Trophoblast cell (in vitro differentiated cells and primary cell): ENCODE data around the gene HES5.

Source experiments
- DNase-seq, 2 donors: peaks; one replicate each; pipeline ENCODE4 v3.0.0-alpha.2; 2016
- H2AFZ ChIP-seq: 2 replicates; pipeline ENCODE4 v1.6.1; 2013; ENCODE audit warnings: low read length, moderate library complexity, mild to moderate bottlenecking; ENCODE audit not compliant: insufficient read depth, poor library complexity
- H2AK5ac ChIP-seq: 2 replicates; pipeline ENCODE4 v1.6.1; 2013; ENCODE audit warnings: mild to moderate bottlenecking, low read length
- H2BK120ac ChIP-seq: 2 replicates; pipeline ENCODE4 v1.6.1; 2013; ENCODE audit warnings: low read length, mild to moderate bottlenecking, moderate library complexity; ENCODE audit not compliant: insufficient read depth, poor library complexity
- H2BK12ac ChIP-seq: 2 replicates; pipeline ENCODE4 v1.6.1; 2013; ENCODE audit warnings: mild to moderate bottlenecking, low read length, moderate library complexity
- H2BK5ac ChIP-seq: 2 replicates; pipeline ENCODE4 v1.6.1; 2013; ENCODE audit warnings: low read length, low read depth, moderate library complexity, mild to moderate bottlenecking; ENCODE audit not compliant: poor library complexity
- H3K14ac ChIP-seq: 2 replicates; pipeline ENCODE4 v1.6.1; 2013; ENCODE audit warnings: mild to moderate bottlenecking, low read length
- H3K18ac ChIP-seq: 2 replicates; pipeline ENCODE4 v1.6.1; 2013; ENCODE audit warnings: mild to moderate bottlenecking, low read length
- H3K23ac ChIP-seq: 2 replicates; pipeline ENCODE4 v1.6.1; 2013; ENCODE audit warnings: low read length
- H3K27ac ChIP-seq: 2 replicates; pipeline ENCODE4 v1.5.1; 2013; ENCODE audit warnings: low read depth, mild to moderate bottlenecking, inconsistent platforms, low read length, moderate library complexity
- H3K27me3 ChIP-seq: 2 replicates; pipeline ENCODE4 v1.6.1; 2013; ENCODE audit warnings: inconsistent platforms, mild to moderate bottlenecking, low read length, moderate library complexity; ENCODE audit not compliant: insufficient read depth
- H3K36me3 ChIP-seq, 2 experiments: 1 replicate in 1 of 2; 2 replicates in 1 of 2; pipeline ENCODE4 v1.6.1; 2013; ENCODE audit warnings: low read length in 2 of 2, mild to moderate bottlenecking in 2 of 2, moderate library complexity in 1 of 2; ENCODE audit not compliant: insufficient read depth in 2 of 2, control insufficient read depth in 1 of 2
- H3K4ac ChIP-seq: 2 replicates; pipeline ENCODE4 v1.6.1; 2013; ENCODE audit warnings: low read depth, mild to moderate bottlenecking, low read length, moderate library complexity
- H3K4me1 ChIP-seq, 2 experiments: 1 replicate in 1 of 2; 2 replicates in 1 of 2; pipeline ENCODE4 v1.6.1; 2013; ENCODE audit warnings: low read length in 2 of 2, mild to moderate bottlenecking in 2 of 2, moderate library complexity in 1 of 2; ENCODE audit not compliant: insufficient read depth in 2 of 2, control insufficient read depth in 1 of 2
- H3K4me2 ChIP-seq: 2 replicates; pipeline ENCODE4 v1.6.1; 2013; ENCODE audit warnings: inconsistent platforms, mild to moderate bottlenecking, low read length, moderate library complexity
- H3K4me3 ChIP-seq: 2 replicates; pipeline ENCODE4 v1.5.1; 2013; ENCODE audit warnings: mild to moderate bottlenecking, low read depth, low read length, inconsistent platforms
- H3K79me1 ChIP-seq: one replicate; pipeline ENCODE4 v1.6.1; 2013; ENCODE audit warnings: low read length
- H3K79me2 ChIP-seq: 2 replicates; pipeline ENCODE4 v1.6.1; 2013; ENCODE audit warnings: low read length, mild to moderate bottlenecking; ENCODE audit not compliant: control insufficient read depth, insufficient read depth, poor library complexity
- H3K9ac ChIP-seq: 2 replicates; pipeline ENCODE4 v1.6.1; 2013; ENCODE audit warnings: mild to moderate bottlenecking, low read length
- H3K9me3 ChIP-seq: 2 replicates; pipeline ENCODE4 v1.6.1; 2013; ENCODE audit warnings: low read depth, mild to moderate bottlenecking, control low read depth, inconsistent platforms, low read length; ENCODE audit not compliant: insufficient read depth
- H4K12ac ChIP-seq: 2 replicates; pipeline ENCODE4 v1.6.1; 2013; ENCODE audit warnings: low read depth, mild to moderate bottlenecking, low read length, moderate library complexity
- H4K8ac ChIP-seq: 2 replicates; pipeline ENCODE4 v1.6.1; 2013; ENCODE audit warnings: low read depth, mild to moderate bottlenecking, low read length, moderate library complexity
- H4K91ac ChIP-seq: one replicate; pipeline ENCODE4 v1.6.1; 2013; ENCODE audit warnings: low read depth, mild to moderate bottlenecking, low read length, moderate library complexity
- WGBS: extraction: QIAGEN DNeasy Blood & Tissue Kit; methylation state at CpG from one replicate; pipeline ENCODE4 v1.1.7; 2013; ENCODE audit warnings: missing lambda C conversion rate; ENCODE audit not compliant: insufficient read length, insufficient coverage; ENCODE audit errors: extremely low coverage; 5-methylcytosine and 5-hydroxymethylcytosine counted together

HES5 gene

DNA sequence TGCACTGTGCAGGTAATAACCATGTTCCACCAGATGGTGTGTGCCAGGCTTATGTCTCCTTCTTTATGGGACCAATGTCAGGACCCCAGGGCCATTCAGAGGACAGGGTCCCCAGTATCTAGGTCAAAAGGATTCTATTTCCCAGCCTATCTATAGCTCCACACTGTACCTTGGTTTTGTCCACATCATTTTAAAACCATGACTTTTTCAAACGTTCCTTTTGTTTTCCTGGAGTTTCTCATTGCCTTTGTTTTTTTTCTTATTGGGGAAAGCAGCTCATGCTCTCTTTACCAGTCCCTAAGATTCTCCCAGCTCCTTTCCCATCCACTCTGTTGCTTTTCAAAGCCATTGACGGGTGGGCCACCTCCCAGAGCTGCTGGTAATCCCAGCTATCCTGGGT is 41.4 kb downstream of the HES5 start:
- Histone ChIP-seq H2BK5ac (no peak overlapping the region), H3K9me3 (peaks cover 24% of the 10 kb centered on the region), H3K23ac (no peak overlapping the region), H4K12ac (no peak overlapping the region), H4K91ac (no peak overlapping the region), H3K9ac (no peak overlapping the region), H3K27ac (no peak overlapping the region), H3K79me2 (no peaks in the 10 kb centered on the region), H3K18ac (no peak overlapping the region), H3K27me3 (no peaks in the 10 kb centered on the region), H3K4me2 (no peak overlapping the region), H3K36me3 (no peaks in the 10 kb centered on the region), H2BK120ac (no peak overlapping the region), H3K4me1 (no peaks in the 10 kb centered on the region), H3K14ac (no peak overlapping the region), H2AFZ (no peak overlapping the region), H2BK12ac (no peak overlapping the region), H3K79me1 (no peaks in the 10 kb centered on the region), H3K4ac (no peak overlapping the region), H4K8ac (no peak overlapping the region), H2AK5ac (no peak overlapping the region), H3K4me3 (no peak overlapping the region)
- WGBS, result no CpG with 5 or more reads among the region's 2 CpGs
- no peak for DNase-seq

- Histone ChIP-seq H3K4ac (no peak overlapping the region), H3K4me1 (no peaks in the 10 kb centered on the region), H3K27me3 (no peaks in the 10 kb centered on the region), H3K79me1 (no peaks in the 10 kb centered on the region), H4K12ac (no peak overlapping the region), H3K9ac (no peak overlapping the region), H3K27ac (no peak overlapping the region), H3K4me2 (no peak overlapping the region), H3K23ac (no peak overlapping the region), H4K91ac (no peak overlapping the region), H2AK5ac (no peak overlapping the region), H3K79me2 (no peaks in the 10 kb centered on the region), H3K36me3 (no peaks in the 10 kb centered on the region), H4K8ac (no peak overlapping the region), H2BK5ac (no peak overlapping the region), H2BK120ac (no peak overlapping the region), H2BK12ac (no peak overlapping the region), H3K9me3 (peaks cover 24% of the 10 kb centered on the region), H3K18ac (no peak overlapping the region), H3K14ac (no peak overlapping the region), H3K4me3 (no peak overlapping the region), H2AFZ (no peak overlapping the region)
- WGBS, result no CpG with 5 or more reads among the region's 9 CpGs
- no peak for DNase-seq
Observed at GRCh38 chr1:2486558-2486957, 43.5 kb downstream of the HES5 start.

DNA sequence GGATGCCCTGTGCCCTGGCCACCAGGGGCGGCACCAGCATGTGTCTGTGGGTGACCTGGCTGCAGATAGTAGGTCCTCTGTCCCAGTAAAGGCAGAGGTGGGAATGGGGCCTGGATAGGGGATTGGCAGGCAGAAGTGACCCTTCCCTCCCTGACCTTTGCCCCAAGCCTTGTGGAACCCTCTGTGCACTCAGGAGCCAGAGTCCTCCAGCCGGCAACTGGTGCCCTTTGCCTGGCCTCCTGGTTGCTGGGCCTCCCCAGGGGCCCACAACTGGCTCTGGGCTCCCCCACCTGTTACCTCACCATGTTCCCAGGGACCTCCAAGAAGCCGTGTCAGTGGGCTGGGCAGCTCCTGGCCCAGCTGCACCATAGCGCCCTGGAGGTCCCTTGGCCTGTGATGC is 44.0 kb downstream of the HES5 start:
- no peak overlapping the region for H2BK120ac ChIP-seq
- H3K79me1 ChIP-seq, result no peaks in the 10 kb centered on the region
- no peak overlapping the region for H3K14ac ChIP-seq
- H2AK5ac ChIP-seq, result no peak overlapping the region
- WGBS, result no CpG with 5 or more reads among the region's 4 CpGs
- H3K23ac ChIP-seq, result no peak overlapping the region
- H3K4me3 ChIP-seq, result no peak overlapping the region
- no peak overlapping the region for H2BK12ac ChIP-seq
- no peak overlapping the region for H3K9ac ChIP-seq
- H2BK5ac ChIP-seq, result no peak overlapping the region
- peaks cover 24% of the 10 kb centered on the region for H3K9me3 ChIP-seq
- no peak overlapping the region for H3K27ac ChIP-seq
- no peak overlapping the region for H2AFZ ChIP-seq
- H3K36me3 ChIP-seq, result no peaks in the 10 kb centered on the region
- H3K4ac ChIP-seq, result no peak overlapping the region
- no peaks in the 10 kb centered on the region for H3K27me3 ChIP-seq
- no peak overlapping the region for H4K8ac ChIP-seq
- no peak overlapping the region for H4K91ac ChIP-seq
- H4K12ac ChIP-seq, result no peak overlapping the region
- no peaks in the 10 kb centered on the region for H3K4me1 ChIP-seq
- no peak overlapping the region for H3K4me2 ChIP-seq
- H3K79me2 ChIP-seq, result no peaks in the 10 kb centered on the region
- DNase-seq, result no peak
- H3K18ac ChIP-seq, result no peak overlapping the region

DNA sequence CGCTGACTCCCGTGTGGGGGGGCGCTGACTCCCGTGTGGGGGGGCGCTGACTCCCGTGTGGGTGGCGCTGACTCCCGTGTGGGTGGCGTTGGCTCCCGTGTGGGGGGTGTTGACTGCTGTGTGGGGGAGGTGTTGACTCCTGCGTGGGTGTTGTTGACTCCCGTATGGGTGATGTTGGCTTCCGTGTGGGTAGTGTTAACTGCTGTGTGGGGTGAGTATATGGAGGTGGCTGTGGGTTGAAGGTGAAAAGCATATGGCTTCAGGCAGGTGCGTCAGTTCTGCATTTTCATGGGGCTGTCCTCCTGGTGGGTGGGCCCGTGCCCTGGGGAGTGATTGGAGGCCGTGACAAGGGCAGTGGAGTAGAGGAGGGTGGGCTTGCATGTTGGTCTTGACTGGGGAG is 46.1 kb downstream of the HES5 start:
- Histone ChIP-seq H3K4me1 (no peaks in the 10 kb centered on the region), H4K12ac (no peak overlapping the region), H3K9ac (no peak overlapping the region), H2AK5ac (no peak overlapping the region), H4K91ac (no peak overlapping the region), H3K18ac (no peak overlapping the region), H3K27me3 (no peaks in the 10 kb centered on the region), H3K4me2 (no peak overlapping the region), H3K4me3 (no peak overlapping the region), H3K79me2 (no peaks in the 10 kb centered on the region), H3K14ac (no peak overlapping the region), H3K27ac (no peak overlapping the region), H3K36me3 (no peaks in the 10 kb centered on the region), H2BK120ac (no peak overlapping the region), H3K9me3 (peaks cover 19% of the 10 kb centered on the region), H4K8ac (no peak overlapping the region), H2BK12ac (no peak overlapping the region), H2AFZ (no peak overlapping the region), H3K4ac (no peak overlapping the region), H3K23ac (no peak overlapping the region), H2BK5ac (no peak overlapping the region), H3K79me1 (no peaks in the 10 kb centered on the region)
- WGBS, result no CpG with 5 or more reads among the region's 16 CpGs
- DNase-seq, result no peak
